Neural cell (in vitro differentiated cells): ENCODE results near the gene TRIM2.

Experiments used
- EZH2 ChIP-seq: fragments of 200-600, 300-800 bp; shearing (Covaris generic), sonication (generic); IDR thresholded peaks from 2 replicates; pipeline ENCODE4 v1.6.1; 2014; ENCODE audit warnings: antibody characterized with exemption, low read length, borderline replicate concordance, mild to moderate bottlenecking; ENCODE audit not compliant: insufficient read depth, poor library complexity, severe bottlenecking
- POLR2AphosphoS5 ChIP-seq: IDR thresholded peaks from 2 replicates; pipeline ENCODE4 v1.6.1; 2012
- SMC3 ChIP-seq: fragments of 450-650 bp; conservative IDR thresholded peaks from 2 replicates; pipeline ENCODE4 v1.6.1; 2014; ENCODE audit warnings: antibody characterized with exemption, mild to moderate bottlenecking, moderate library complexity; ENCODE audit not compliant: poor library complexity
- TF ChIP-seq, protein P1 (sequence below): IDR thresholded peaks from 2 replicates; pipeline ENCODE4 v1.6.1; 2012; ENCODE audit warnings: borderline replicate concordance
- TF ChIP-seq, protein P2 (sequence below): fragments of 450-650 bp; IDR thresholded peaks from 2 replicates; pipeline ENCODE4 v1.5.1; 2014; ENCODE audit warnings: antibody characterized with exemption, mild to moderate bottlenecking, moderate library complexity; ENCODE audit not compliant: poor library complexity, severe bottlenecking

DNA sequence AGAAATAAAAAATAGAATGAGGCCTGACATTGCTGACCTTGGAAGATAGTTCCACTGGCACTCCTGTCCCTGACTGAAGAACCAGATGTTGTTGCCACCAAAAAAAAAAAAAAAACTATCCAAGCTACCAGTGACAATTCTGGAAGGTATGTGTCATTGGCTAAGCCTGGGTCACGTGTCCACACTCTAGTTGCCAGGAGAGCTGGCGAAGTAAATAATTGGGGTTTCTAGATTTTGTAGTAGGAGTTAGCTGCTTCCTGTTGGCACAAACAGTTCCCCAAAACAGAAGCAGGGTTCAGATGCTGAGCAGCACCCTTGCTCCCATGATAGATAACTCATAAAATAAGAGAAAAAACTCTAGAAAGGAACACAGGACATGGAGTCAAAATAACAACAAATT, 160.8 kb downstream of the TRIM2 start:
- TF ChIP-seq, protein P1, sequence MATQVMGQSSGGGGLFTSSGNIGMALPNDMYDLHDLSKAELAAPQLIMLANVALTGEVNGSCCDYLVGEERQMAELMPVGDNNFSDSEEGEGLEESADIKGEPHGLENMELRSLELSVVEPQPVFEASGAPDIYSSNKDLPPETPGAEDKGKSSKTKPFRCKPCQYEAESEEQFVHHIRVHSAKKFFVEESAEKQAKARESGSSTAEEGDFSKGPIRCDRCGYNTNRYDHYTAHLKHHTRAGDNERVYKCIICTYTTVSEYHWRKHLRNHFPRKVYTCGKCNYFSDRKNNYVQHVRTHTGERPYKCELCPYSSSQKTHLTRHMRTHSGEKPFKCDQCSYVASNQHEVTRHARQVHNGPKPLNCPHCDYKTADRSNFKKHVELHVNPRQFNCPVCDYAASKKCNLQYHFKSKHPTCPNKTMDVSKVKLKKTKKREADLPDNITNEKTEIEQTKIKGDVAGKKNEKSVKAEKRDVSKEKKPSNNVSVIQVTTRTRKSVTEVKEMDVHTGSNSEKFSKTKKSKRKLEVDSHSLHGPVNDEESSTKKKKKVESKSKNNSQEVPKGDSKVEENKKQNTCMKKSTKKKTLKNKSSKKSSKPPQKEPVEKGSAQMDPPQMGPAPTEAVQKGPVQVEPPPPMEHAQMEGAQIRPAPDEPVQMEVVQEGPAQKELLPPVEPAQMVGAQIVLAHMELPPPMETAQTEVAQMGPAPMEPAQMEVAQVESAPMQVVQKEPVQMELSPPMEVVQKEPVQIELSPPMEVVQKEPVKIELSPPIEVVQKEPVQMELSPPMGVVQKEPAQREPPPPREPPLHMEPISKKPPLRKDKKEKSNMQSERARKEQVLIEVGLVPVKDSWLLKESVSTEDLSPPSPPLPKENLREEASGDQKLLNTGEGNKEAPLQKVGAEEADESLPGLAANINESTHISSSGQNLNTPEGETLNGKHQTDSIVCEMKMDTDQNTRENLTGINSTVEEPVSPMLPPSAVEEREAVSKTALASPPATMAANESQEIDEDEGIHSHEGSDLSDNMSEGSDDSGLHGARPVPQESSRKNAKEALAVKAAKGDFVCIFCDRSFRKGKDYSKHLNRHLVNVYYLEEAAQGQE = no peak
- TF ChIP-seq, protein P2, sequence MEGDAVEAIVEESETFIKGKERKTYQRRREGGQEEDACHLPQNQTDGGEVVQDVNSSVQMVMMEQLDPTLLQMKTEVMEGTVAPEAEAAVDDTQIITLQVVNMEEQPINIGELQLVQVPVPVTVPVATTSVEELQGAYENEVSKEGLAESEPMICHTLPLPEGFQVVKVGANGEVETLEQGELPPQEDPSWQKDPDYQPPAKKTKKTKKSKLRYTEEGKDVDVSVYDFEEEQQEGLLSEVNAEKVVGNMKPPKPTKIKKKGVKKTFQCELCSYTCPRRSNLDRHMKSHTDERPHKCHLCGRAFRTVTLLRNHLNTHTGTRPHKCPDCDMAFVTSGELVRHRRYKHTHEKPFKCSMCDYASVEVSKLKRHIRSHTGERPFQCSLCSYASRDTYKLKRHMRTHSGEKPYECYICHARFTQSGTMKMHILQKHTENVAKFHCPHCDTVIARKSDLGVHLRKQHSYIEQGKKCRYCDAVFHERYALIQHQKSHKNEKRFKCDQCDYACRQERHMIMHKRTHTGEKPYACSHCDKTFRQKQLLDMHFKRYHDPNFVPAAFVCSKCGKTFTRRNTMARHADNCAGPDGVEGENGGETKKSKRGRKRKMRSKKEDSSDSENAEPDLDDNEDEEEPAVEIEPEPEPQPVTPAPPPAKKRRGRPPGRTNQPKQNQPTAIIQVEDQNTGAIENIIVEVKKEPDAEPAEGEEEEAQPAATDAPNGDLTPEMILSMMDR = no peak
- TF ChIP-seq SMC3 (no peak), POLR2AphosphoS5 (no peak), EZH2 (no peak)
